CD4-positive, alpha-beta T cell treated with Interleukin-1 beta for 1 hour (primary cell): ENCODE data around the gene NYNRIN.

ENCODE experiments used
- DNase-seq, 2 donors: peaks; one replicate each; pipeline ENCODE4 v3.0.0-alpha.2; 2020 to 2022

NYNRIN gene

DNA sequence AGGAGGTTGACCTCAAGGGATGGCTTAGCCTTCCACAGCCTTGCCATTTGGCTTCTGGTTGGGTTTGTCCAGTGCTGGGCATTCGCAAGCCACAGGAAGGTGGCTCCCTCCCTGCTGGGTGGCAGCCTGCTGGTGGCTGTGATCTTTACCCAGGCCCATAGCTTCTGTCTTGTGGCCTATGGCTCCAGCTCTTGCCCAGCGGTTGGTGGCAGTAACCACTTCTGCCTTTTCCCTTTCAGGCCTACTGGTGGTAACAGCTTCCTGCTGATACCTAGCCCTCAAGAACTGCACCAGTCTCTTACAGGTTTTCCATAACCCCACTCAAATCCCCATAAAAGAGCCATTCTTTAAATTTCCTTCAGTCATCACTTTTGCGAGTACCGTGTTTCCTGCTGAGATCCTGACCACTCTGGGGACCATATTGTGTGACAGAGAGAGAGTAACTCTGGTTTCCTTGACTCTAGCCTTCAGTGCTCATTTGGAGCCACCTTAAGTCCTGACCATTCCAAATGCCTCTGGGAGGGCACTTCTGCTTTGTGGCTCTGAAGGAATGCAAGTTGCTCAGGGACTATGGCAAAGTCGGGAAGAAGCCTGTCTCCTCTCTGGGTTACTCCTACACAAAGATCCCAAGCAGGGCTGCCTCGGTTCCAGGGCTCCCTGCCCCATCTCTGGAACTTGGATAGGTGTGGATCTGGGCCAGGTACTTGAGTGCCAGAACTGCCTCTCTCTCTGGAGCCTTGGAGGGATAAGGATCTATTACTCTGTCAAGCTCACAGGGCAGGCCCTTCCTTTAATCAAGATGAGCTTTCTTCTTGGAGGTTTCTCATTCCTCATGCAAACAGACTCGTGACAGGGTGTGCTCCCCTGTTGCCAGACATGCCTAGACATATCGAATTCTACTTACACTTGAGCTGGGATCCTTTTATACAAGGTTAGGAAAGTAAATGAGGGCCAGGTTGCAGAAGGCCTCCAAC, 2.9 kb upstream of the NYNRIN start:
- DNase-seq, result peak in 1 of 2 donors; percentile 14

DNA sequence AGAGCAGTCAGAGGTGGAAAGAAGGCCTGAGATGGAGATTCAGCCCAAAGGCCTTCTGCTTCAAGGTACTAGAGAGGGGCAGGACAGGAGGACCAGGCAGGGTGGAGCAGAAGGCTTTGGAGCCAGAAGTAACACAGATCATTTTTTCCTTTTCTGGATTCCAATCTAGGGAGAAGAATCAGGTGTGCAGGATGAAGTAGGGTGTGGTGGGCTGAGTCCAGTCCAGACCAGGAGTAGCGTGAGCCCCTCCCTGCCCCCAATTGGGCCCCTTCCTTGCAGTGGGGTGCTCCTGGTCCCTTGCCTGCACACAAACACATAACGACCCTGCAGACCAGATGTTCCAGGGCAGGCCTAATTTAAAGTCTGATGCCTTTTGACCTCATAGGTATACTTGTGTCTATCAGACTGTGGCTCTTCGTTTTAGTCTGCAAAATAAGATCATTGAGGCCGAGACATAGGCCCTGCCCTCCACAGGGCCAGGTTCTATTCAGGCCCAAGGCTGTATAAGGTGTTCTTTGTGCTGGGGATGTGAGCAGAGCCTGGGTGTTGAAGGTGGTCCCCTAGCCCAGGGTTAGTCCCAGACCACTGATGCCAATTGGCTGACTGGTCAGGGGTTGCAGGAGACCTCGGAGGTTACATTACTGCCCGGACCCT, 1.0 kb upstream of the NYNRIN start:
- DNase-seq, result no peak

DNA sequence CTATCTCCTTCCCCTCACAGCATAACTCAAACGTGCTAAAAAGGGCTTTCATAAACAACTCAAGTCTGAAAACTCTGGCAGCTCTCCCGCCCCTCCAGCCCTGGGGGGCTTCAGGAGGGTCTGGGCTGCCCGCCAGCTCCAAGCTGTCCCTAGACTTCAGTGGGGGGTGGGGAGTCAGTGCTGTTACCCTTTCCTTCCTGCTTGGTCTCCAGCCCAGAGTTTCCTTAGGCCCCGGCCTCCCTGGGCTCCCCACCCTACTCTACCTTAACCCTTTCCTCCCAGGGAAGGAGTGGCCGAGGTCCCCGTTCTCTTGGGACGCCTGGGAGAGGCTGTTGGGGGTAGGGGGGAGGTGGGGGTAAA, 530 bp upstream of the NYNRIN start:
- DNase-seq, result no peak

DNA sequence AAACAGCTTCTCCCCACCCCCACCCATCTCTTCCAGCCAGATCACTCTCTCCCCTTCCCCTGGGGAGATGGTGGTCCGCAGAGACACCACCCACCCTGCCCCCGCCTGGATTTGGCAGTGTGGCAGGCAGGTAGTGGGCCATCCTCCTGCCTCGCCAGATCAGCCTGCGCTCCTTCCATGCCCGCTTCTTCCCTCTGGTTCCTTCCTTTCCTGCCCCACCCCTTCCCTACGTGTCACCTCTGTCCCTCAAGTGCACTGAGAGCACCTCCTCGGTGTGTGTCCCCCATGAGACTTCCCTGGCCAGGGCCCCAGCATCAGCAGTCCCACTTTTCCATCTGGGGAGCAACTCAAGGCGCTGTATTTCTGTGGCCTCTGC, 632 bp downstream of the NYNRIN start:
- no peak for DNase-seq

DNA sequence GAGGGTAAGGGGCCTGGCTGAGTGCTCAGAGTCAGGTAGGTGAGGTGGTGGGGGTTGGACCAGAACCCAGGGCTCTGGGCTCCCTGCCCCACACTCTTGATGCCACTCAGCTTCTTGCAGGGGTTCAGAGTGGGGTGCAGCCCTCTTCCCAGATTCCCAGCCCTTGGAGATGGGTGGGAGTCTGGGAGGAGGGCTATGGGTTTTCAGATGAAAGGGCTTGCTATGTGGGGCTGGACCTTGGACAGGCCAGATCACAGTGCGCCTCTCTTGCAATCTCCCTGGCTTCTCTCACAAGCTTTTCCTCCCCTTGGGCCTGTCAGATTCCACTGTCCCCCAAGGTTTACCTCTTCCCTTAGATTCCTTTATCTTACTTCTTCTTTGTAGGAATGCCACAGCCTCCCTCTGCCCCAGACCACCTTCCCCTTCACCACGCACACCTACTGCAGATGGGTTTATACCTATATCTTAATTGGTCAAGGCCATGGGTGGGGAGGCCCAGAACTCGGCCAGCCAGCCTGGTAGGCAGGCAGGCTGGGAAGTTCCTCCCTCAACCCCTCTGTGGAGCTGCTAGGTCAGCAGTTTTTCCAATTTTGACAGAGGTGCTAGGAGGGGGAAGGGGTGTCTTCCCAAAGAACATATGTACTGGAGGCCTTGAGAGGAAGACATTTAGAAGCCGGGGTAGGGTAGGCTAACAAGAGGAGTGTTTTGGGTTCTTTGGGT, 1.4 kb downstream of the NYNRIN start:
- DNase-seq, result no peak

DNA sequence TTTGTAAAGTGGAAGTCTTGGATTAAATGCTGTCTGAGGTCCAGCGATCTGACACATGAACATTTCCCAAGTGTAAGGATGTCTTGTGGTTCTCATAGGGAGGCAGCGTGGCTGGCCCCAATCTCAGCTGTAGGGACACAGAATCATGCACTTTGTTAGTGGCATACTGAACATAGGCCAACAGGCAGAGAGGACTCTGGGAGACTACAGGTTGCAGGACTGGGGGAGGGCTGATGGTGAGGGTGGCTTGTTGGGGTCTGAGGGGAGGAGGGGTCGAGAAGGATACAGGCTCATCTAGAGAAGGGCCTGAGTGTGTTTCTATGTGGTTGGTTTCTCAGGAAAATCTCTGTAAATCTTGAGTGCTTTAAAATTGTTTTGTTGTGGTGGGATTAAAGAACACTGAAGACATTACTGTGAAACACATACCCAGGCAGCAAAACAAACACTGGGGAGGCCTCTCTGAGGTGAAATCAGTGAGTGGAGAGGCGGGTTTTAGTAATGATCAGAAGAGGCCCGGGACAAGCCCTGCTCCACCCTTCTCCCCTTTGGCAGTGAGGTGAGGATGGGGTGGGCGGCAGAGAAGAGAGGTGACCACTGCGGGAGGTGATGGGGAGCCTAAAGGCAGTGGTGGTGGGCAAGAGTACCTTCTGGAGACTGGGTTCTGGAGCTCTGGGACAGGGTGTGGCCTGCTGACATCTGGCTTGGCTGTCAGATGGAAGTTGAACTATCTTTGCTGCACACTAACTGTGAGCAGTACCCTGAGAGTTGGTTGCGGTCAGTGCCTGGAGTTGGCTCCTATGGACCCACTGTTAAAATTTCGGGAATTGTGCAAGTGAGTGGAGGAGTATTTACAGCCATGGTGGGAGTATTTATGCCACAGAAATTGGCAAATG, 3.3 kb downstream of the NYNRIN start:
- no peak for DNase-seq

DNA sequence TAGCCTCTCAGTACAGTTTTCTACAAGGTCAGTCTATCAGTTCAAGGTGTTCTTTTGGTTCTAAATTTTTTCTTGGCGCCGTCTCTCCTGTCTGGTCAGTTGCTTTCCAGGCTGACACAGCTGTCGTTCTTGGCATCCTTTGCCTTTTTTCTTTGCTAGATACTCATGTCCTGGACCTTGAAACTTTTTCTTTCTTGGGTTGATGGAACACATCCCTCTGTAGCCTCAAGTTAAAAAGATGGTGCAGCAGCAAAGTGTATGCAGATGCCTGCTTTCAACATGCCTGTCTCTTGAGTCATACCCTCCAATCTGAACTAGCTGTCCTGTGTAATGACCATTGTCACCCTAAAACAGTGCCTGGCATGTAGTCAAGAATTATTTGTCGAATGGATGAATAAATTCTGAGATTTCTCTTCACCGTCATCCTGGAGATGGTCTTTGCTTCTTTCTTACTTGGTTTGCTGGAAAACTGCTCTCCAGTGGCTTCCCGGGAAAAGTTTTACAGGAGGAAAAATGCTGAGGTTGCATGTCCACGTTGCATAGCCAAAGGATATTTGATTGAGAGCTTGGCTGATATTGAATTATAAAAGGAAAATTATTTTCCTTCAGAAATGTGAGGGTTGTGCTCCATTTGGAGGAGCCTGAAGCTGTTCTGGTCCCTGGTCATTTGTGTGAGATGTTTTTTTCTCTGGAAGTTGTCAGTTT, 4.6 kb downstream of the NYNRIN start:
- DNase-seq, result no peak

DNA sequence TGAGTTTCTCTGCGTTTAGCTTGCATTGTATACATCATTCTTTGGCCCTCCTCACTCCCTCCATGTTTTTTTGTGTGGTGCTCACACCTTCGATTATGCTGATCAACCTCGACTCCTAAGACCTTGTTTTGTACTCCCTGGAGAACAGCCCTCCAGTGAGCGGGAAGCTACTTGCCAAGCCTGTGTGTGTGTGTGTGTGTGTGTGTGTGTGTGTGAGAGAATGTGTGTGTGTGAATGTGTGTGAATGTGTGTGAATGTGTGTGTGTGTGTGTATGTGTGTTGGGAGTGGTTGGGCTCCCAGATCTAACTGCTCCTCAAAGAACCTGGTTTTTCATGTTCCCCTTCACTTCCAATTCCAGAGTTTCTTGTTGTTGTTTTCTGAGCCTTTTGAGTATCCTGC, 6.0 kb downstream of the NYNRIN start:
- no peak for DNase-seq

DNA sequence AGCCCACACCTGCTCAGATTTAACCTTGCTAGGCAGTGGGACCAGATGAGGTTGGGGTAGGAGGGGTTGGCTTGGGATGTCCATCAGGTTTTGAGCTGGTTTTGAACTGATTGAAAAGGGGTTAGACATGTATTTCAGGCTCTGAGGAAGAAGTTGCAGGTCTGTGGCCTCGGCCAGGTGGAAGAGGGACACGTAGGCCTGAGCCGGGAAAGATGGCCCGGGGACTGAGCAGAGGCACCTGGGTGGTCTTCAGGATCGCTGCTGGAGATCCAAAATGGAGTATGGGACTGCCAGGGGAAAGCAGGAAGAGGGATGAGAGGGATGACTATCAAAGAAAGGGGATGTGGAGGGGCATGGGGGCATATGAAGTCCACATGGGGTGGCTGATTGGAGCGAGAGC, 7.6 kb downstream of the NYNRIN start:
- DNase-seq, result no peak

DNA sequence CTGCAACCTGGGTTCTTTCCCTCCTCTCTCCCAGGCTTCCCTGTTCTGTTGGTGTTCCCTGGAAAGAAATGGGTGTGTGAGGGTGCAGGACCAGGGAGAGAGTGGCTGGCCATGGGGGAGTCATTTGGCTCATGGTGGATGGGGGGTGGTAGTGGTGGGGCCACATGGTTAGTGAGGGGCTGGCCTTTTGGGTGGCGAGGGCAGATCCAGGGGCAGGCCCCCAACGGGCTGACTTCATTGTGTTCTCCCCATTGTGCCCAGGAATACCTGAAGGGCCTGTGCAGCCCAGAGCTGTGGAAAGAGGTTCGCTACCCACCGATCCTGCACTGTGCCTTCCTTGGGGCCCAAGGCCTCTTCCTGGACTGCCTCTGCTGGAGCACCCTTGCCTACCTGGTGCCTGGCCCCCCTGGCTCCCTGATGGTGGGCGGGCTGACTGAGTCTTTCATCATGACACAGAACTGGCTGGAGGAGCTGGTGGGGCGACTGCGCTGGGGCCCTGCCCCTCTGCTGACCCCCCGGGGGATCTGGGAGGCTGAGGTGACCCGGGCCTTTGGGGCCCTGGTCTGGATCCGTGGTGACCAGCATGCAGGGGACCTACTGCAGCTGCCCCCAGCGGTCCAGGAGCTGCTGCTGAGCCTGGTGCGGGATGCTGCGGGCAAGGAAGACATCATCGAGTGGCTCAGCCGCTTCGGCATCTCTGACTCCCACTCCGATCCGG, 9.0 kb downstream of the NYNRIN start:
- no peak for DNase-seq

DNA sequence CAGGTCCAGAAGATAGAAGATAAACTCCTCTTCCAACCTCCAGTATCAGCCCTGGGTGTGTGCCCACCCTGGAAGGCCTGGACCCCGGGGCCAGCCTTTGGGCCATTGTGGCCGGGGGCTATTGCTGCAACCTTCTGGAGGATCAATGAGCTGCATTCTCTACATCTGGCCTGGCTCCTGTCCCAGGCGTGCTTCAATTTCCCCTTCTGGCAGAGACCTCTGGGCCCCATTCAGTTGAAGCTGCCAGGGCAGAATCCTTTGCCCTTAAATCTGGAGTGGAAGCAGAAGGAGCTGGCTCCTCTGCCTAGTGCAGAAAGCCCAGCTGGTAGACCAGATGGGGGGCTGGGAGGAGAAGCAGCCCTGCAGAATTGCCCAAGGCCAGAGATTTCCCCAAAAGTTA, 10.0 kb downstream of the NYNRIN start:
- DNase-seq, result no peak

DNA sequence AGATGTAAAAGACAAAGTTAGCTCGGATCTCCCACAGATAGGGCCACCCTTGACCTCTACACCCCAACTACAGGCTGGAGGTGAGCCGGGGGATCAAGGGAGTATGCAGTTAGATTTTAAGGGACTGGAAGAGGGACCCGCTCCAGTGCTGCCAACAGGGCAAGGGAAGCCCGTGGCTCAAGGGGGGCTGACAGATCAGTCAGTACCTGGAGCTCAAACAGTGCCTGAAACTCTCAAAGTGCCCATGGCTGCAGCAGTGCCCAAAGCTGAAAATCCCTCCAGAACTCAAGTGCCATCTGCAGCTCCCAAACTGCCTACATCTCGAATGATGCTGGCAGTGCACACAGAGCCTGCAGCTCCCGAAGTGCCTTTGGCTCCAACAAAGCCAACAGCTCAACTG, 10.4 kb downstream of the NYNRIN start:
- DNase-seq, result no peak

DNA sequence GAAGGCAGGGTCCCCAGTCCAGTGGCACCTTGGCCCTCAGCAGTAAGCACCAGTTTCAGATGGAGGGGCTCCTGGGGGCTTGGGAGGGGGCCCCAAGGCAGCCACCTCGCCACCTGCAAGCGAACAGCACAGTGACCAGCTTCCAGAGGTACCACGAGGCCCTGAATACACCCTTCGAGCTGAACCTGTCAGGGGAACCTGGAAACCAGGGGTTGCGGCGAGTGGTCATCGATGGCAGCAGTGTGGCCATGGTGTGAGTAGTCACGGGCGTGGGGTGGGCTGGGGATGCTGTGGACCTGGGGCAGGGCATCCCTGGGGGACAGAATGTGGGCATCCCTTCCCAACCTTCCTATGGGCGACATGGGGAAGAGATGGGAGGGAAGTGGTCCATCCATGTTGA, 11.2 kb downstream of the NYNRIN start:
- no peak for DNase-seq

DNA sequence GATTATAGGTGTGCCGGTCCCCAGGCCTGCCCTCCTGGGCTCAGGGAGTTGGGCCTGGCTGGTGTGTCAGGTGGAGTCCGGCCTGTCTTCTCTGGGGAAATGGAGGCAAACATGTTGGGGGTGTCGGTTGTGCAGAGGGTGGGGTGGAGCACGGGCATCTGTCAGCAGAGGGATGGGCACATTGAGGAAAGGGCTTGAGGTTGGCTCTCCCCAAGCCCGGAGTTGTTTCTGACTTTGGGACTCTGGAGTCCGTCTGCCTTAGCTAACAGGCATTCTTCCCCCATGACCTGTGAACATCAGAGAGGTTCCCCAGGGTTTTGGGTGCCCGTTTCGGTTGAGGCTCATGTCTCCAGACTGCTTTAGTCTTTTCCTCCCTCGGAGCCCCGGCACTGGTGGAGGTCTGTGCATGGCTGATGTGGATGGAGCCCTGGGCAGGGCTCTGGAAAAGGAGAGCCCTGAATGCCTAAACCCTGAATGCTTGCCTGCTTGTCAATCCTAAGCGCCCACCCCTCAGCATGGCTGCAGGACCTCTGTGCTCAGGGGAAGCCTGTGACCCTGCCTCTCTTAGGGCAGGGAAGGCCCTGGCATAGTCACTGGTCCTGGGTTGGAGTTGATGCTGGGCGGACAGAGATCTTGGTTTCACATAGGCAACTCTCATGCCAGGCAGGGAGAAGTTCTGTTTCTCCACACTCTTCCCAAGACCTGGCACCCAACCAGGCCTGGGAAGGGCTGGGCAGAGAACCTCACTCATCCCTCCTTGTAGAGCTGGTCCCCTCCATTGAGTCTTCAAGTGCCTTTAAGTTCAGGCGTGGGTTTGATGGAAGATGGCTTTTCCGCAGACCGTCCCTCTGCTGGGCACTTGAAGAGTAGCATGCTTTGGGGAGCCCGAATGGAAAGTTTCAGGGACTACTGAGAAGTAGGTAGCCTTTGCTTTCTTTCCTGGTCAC, 12.9 kb downstream of the NYNRIN start:
- DNase-seq, result peak; percentile 41 to 47

DNA sequence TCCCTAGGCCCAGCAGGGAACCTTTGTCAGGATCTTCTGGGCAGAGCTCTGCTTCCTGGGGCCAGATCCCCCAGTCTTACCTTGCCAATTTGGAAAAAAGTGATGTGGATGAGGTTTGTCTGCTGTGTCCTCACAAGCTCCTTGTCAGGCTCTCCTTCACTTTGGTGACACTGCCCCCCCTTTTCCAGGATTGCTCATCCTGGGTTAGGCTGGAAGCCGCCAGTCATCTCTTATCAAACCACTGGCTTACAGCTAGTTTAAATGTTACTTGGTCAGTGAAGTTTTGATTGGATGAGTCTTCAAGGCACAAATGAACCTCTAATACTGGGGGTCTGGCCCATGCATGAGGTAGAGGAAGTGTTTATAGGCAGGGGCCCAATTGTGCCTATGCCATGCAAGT, 15.3 kb downstream of the NYNRIN start:
- DNase-seq, result no peak

DNA sequence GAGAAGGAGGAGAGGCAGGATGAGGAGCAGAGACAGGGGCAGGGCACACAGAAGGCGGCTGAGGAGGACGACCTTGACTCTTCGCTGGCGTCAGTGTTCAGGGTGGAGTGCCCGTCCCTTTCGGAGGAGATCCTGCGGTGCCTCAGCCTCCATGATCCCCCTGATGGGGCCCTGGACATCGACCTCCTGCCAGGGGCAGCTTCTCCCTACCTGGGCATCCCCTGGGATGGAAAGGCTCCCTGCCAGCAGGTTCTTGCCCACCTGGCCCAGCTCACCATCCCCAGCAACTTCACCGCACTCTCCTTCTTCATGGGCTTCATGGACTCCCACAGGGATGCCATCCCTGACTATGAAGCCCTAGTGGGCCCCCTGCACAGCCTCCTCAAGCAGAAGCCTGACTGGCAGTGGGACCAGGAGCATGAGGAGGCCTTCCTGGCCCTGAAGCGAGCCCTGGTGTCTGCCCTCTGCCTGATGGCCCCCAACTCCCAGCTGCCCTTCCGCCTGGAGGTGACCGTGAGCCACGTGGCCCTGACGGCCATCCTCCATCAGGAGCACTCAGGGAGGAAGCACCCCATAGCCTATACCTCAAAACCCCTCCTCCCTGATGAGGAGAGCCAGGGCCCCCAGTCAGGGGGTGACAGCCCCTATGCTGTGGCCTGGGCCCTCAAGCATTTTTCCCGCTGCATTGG, 16.1 kb downstream of the NYNRIN start:
- no peak for DNase-seq

DNA sequence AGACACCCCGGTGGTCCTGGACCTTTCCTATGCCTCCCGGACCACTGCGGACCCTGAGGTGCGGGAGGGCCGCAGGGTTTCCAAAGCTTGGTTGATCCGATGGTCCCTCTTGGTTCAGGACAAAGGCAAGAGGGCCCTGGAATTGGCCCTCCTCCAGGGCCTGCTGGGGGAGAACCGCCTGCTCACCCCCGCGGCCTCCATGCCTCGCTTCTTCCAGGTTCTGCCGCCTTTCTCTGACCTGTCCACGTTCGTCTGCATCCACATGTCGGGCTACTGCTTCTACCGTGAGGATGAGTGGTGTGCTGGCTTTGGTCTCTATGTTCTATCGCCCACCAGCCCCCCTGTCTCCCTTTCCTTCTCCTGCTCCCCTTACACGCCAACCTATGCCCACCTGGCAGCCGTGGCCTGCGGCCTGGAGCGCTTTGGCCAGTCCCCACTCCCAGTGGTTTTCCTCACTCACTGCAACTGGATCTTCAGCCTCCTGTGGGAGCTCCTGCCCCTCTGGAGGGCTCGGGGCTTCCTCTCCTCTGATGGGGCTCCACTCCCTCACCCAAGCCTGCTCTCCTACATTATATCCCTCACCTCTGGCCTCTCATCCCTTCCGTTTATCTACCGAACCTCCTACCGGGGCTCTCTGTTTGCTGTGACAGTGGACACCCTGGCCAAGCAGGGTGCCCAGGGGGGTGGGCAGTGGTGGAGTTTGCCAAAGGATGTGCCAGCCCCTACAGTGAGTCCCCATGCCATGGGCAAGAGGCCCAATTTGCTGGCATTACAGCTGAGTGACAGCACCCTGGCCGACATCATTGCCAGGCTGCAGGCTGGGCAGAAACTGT, 16.8 kb downstream of the NYNRIN start:
- DNase-seq, result no peak

DNA sequence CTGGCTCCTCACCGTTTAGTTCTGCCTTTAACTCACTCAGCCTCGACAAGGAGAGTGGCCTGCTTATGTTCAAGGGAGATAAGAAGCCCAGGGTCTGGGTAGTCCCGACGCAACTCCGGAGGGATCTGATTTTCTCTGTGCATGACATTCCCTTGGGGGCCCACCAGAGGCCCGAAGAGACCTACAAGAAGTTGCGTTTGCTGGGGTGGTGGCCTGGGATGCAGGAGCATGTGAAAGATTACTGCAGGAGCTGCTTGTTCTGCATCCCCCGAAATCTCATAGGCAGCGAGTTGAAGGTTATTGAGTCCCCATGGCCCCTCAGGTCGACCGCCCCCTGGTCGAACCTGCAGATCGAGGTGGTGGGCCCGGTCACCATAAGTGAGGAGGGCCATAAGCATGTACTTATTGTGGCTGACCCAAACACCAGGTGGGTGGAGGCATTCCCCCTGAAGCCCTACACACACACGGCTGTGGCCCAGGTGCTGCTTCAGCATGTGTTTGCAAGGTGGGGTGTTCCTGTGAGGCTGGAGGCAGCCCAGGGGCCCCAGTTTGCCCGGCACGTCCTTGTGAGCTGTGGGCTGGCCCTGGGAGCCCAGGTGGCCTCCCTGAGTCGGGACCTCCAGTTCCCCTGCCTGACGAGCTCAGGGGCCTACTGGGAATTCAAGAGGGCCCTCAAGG, 17.6 kb downstream of the NYNRIN start:
- DNase-seq, result no peak
